Urinary bladder (tissue), 4 donors: ENCODE measurements around the gene MEIOB. TPM values are rescaled to one million over a fixed set of nuclear protein-coding genes. Genes with fewer than 3 reads are reported as not detected.
"Not testable (repeated sequence)": the region's sequence is repeated elsewhere in the genome, so short reads cannot be mapped to it uniquely, and the experiment has no call there.

Experiments used
- DNase-seq: peaks from one replicate; pipeline ENCODE4 v3.0.0-alpha.2; 2015; ENCODE audit errors: extremely low spot score
- H3K27ac ChIP-seq: one replicate; pipeline ENCODE4 v1.5.1; 2013; ENCODE audit warnings: low read depth, mild to moderate bottlenecking, moderate library complexity
- H3K36me3 ChIP-seq: one replicate; pipeline ENCODE4 v1.6.1; 2013; ENCODE audit warnings: mild to moderate bottlenecking, moderate library complexity; ENCODE audit not compliant: insufficient read depth
- H3K4me1 ChIP-seq: one replicate; pipeline ENCODE4 v1.6.1; 2013; ENCODE audit warnings: mild to moderate bottlenecking, moderate library complexity; ENCODE audit not compliant: insufficient read depth
- H3K4me3 ChIP-seq: one replicate; pipeline ENCODE4 v1.5.1; 2013; ENCODE audit warnings: low read depth, low read length
- WGBS: extraction: QIAGEN DNeasy Blood & Tissue Kit; methylation state at CpG from one replicate; pipeline ENCODE4 v1.1.7; 2013; 5-methylcytosine and 5-hydroxymethylcytosine counted together
- polyA plus RNA-seq: library from polyadenylated mRNA; stranded (reverse); fragments of 200-250 nt; gene quantifications from one replicate; pipeline ENCODE4 v1.2.3, GENCODE V29; 2013
- total RNA-seq: library from RNA; depleted of rRNA; stranded (reverse); fragments of >200 nt; gene quantifications from one replicate; pipeline ENCODE4 v1.2.3, GENCODE V29; 2014
- donor health status: healthy with polysubstance abuse.
- donor health status: healthy.

MEIOB gene
- total and polyA plus RNA-seq, 2 donors = not detected

DNA sequence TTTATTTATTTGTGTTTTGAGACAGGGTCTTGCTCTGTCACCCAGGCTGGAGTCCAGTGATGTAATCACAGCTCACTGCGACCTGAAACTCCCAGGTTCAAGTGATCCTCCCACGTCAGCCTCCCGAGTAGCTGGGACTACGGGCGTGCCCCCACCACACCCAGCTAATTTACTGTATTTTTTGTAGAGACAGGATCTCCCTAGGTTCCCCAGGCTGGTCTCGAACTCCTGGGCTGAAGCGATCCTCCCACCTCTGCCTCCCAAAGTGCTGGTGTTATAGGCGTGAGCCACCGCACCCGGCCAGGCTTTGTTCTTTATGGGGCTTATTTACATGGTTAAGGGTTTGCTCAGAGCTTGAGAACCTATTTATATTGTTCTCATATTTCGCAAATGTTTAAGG is 5.8 kb upstream of the MEIOB start:
- no peak for DNase-seq
- Histone ChIP-seq H3K4me3 (no peak overlapping the region), H3K36me3 (no peaks in the 10 kb centered on the region), H3K4me1 (no peaks in the 10 kb centered on the region), H3K27ac (no peak overlapping the region)
- WGBS = 60% methylated on average over 11 of the region's 11 CpGs

DNA sequence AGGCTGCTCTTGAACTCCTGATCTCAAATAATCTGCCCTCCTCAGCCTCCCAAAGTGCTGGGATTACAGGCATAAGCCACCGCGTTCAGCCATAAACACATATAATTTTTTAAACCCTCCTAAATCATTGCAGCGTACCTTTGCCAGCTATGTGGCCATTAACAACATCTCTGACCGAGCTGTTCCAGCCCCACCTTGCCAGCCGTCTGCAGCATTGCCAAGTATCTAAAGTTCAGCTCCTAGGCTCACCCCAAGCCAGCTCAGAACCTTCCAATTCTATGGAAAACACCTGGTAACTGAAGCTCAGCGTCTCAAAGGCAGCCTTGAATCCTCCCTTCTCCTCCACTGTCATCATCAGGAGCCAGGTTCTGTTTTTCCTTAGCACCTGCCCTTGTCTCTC is 5.1 kb upstream of the MEIOB start:
- H3K4me3 ChIP-seq = no peak overlapping the region
- no peak for DNase-seq

DNA sequence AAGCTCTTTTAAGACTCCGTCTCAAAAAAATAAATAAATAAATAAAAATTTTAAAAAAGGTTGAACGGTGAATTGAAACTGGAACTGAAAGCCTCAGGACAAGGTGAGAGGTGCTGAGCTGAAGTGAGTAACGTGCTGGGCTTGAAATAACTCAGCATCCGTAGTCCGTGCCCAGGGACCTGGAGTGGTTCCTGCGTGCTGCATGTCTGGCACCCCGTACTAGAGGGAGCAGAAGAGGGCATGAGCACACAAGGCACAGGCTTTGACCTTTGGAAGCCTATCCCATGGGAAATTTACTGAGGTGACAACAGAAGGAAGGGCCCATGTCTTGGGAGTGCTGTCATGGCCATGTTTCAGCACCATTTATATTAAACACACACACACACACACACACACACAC is 4.5 kb upstream of the MEIOB start:
- H3K4me1 ChIP-seq = no peaks in the 10 kb centered on the region
- DNase-seq = no peak
- WGBS = 78% methylated on average over 7 of the region's 7 CpGs
- no peak overlapping the region for H3K27ac ChIP-seq
- H3K36me3 ChIP-seq = no peaks in the 10 kb centered on the region
- H3K4me3 ChIP-seq = no peak overlapping the region

More for the DNA sequence above, 5.1 kb upstream of the MEIOB start:
- Histone ChIP-seq H3K4me1 (no peaks in the 10 kb centered on the region), H3K27ac (no peak overlapping the region), H3K36me3 (no peaks in the 10 kb centered on the region)
- WGBS = 49% methylated on average over 6 of the region's 6 CpGs

DNA sequence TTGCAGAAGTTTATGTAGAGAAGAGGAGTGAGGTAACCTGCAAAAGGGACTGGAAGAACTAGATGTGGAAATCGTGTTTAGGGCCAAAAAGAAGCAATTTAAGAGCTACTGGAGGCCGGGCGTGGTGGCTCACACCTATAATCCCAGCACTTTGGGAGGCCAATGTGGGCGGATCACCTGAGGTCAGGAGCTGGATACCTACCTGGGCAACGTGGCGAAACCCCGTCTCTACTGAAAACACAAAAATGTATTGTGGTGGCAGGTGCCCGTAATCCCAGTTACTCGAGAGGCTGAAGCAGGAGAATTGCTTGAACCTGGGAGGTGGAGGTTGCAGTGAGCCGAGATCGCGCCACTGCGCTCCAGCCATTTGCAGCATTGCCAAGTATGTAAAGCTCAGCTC is 4.1 kb upstream of the MEIOB start:
- H3K27ac ChIP-seq, DNase-seq, H3K4me1 ChIP-seq, H3K36me3 ChIP-seq, H3K4me3 ChIP-seq: not testable (repeated sequence)
- 86% methylated on average over 13 of the region's 13 CpGs for WGBS

DNA sequence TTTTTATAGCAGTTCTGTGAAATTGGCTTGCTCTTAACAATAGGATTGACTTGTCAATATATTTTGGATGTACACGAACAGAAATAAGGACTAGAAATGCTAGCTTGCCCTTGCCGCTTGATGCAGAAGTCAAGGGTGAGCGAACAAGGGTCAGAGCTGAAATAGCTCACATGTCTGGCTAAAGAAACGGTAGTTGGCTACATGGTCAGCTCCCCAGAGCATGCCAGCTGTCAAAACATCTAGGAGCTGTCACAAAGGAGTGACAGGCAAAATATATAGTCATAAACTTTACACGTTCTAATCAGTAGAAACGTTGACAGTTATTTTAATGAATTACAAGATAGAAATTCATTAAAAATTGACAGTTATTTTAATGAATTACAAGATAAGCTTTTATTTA is 2.9 kb upstream of the MEIOB start:
- no peak for DNase-seq
- no peak overlapping the region for H3K27ac ChIP-seq
- H3K4me3 ChIP-seq = no peak overlapping the region
- 54% methylated on average over 6 of the region's 6 CpGs for WGBS
- H3K4me1 ChIP-seq = no peaks in the 10 kb centered on the region
- H3K36me3 ChIP-seq = no peaks in the 10 kb centered on the region

DNA sequence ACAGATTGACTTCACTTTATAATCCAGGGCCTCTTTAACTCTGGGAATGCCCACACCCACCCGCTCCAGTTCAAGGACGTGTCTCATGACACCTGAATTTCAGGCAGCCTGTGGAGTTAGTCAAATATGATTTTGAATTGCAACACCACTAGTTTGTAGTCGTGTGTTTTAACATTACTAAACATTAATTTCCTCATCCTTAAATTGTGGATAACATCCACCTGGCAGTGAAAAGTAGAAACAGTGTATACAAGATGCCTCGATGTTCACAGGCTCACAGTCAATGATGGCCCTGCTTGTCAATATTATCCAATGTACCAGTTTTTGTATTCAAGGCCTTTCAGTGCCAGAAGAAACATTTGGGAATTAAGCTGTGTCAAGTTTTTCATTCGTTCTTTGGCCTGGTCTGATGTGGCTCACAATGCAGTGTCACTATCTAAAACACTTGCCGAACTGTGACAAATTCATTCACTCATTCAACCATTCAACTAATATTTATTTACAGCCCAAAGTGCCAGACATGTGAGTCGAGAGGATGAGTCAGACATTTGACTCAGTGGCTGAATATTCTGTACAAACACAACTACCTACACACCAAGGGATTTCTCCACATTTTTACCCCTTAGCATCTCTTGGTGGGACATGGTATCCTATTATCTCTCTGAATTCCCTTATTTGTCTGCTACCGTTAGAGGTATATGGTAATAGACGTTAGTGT is 1.4 kb downstream of the MEIOB start:
- H3K36me3 ChIP-seq = no peaks in the 10 kb centered on the region
- no peak overlapping the region for H3K4me3 ChIP-seq
- 50% methylated on average over 9 of the region's 9 CpGs for WGBS
- DNase-seq = no peak
- no peak overlapping the region for H3K27ac ChIP-seq
- H3K4me1 ChIP-seq = no peaks in the 10 kb centered on the region

DNA sequence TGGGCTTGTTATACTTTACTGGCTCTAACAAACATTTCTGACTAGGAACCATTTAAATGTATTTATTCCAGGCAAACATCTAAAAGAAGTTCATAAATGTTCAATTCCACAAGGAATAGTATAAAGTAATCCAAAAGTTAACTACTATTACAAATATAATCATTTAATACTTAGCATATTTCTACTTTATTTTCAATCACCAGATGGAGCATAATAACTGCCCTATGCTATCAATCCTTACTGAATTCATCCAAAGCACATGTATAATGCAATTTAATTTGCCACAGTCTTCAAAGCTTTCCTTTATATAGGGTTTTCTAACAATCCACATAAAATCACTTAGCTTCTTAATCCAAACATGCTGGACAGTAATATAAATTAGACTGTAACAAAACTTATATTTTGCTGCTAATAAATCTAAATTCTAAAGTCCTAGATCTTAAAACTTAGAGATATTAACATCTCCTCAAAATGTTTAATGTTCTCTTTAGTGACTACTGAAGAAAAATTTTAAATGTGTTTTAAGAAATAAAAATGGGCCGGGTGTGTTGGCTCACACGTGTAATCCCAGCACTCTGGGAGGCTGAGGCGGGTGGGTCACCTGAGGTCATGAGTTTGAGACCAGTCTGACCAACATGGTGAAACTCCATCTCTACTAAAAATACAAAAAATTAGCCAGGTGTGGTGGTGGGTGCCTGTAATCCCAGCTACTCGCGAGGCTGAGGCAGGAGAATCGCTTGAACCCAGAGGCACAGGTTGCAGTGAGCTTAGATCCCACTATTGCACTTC is 5.9 kb downstream of the MEIOB start:
- no peaks in the 10 kb centered on the region for H3K4me1 ChIP-seq
- H3K4me3 ChIP-seq = no peak overlapping the region
- 58% methylated on average over 6 of the region's 6 CpGs for WGBS
- no peak for DNase-seq
- no peaks in the 10 kb centered on the region for H3K36me3 ChIP-seq
- H3K27ac ChIP-seq = no peak overlapping the region

DNA sequence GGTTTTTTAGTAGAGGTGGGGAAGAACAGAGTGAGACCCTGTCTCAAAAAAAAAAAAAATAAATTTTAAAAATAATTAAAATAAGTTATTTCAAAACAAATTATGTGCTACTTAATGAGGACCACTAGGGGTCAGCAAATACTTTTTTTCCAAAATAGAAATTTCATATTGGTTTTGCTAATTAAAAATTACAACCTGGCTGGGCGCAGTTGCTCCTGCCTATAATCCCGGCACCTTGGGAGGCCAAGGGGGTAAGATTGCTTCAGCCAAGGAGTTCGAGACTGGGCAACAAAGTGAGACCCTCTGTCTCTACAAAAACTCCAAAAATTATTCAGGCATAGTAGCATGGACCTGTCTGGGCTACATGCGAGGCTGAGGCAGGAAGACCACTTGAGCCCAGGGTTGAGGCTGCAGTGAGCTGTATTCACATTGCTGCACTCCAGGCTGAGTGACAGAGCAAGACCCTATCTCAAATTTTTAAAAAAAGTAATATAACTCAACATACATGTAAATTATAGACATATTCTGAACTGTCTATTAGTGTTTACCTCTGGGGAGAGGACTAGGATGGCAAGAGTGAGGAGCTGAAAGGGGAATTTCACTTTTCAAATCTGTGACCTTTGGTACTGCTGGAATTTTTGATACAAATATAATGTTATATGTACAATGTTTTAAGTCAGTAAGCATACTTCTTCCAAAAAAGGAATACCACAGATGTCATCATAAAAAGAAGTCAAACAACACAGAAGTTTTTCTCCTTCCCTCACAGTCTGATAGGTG is 8.1 kb downstream of the MEIOB start:
- no peaks in the 10 kb centered on the region for H3K36me3 ChIP-seq
- no peaks in the 10 kb centered on the region for H3K4me1 ChIP-seq
- no peak for DNase-seq
- 14% methylated on average over 4 of the region's 4 CpGs for WGBS
- H3K27ac ChIP-seq = no peak overlapping the region
- no peak overlapping the region for H3K4me3 ChIP-seq

DNA sequence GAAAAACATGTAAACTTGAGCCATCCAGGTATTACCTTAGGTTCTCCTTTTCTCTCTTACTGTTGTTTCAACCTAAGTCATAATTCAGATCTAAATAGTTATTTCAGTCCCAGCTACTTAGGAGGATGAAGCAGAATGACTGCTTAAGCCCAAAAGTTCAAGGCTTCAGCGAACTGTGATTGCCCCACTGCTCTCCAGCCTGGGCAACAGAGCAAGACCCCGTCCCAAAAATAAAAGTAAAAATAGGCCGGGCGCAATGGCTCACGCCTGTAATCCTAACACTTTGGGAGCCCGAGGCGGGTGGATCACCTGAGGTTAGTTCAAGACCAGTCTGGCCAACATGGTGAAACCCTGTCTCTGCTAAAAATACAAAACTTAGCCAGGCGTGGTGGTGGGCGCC is 9.6 kb downstream of the MEIOB start:
- WGBS = 81% methylated on average over 9 of the region's 9 CpGs
- no peak for DNase-seq
- Histone ChIP-seq H3K27ac (no peak overlapping the region), H3K36me3 (no peaks in the 10 kb centered on the region), H3K4me1 (no peaks in the 10 kb centered on the region), H3K4me3 (no peak overlapping the region)

DNA sequence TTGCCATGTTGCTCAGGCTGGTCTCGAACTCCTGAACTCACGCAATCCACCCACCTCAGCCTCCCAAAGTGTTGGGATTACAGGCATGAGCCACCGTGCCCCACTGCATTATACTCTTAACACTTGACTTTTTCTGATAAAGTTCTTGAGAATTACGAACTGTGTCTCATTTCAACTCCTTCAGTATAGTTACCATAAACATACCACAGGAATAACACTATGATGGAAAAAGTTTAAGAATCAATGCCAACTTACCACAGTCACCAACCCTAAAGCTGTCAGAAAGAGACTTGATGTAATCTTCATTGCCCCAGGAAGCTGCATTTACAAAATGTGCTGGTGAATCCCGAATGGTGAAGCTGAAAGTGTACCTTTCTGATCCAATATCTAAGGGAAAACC is 10.2 kb downstream of the MEIOB start:
- Histone ChIP-seq H3K4me3 (no peak overlapping the region), H3K27ac (no peak overlapping the region), H3K36me3 (no peaks in the 10 kb centered on the region), H3K4me1 (no peaks in the 10 kb centered on the region)
- WGBS = 64% methylated on average over 5 of the region's 5 CpGs
- DNase-seq = no peak

DNA sequence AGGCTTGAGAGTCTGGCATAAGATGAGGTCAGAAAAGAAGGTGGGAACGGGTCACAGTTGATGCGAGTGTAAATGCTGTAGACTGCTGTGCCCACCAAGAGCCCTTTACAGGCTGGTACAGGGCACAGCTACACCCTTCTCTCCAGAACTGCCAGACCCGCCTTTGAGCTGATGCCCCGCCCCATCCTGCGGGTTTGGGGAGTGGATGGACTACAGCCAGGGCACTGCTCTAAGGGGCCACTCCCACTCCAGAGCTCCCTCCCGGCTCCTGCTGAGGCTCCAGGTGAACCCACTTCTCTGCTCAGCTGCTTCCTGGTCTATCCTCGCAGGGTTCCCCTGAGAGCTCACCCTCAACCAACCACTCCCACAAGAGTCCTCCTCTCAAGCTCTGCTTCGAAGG is 12.3 kb downstream of the MEIOB start:
- WGBS = 29% methylated on average over 8 of the region's 8 CpGs
- H3K36me3 ChIP-seq = no peaks in the 10 kb centered on the region
- no peak for DNase-seq
- H3K27ac ChIP-seq = no peak overlapping the region
- no peak overlapping the region for H3K4me3 ChIP-seq
- no peaks in the 10 kb centered on the region for H3K4me1 ChIP-seq

DNA sequence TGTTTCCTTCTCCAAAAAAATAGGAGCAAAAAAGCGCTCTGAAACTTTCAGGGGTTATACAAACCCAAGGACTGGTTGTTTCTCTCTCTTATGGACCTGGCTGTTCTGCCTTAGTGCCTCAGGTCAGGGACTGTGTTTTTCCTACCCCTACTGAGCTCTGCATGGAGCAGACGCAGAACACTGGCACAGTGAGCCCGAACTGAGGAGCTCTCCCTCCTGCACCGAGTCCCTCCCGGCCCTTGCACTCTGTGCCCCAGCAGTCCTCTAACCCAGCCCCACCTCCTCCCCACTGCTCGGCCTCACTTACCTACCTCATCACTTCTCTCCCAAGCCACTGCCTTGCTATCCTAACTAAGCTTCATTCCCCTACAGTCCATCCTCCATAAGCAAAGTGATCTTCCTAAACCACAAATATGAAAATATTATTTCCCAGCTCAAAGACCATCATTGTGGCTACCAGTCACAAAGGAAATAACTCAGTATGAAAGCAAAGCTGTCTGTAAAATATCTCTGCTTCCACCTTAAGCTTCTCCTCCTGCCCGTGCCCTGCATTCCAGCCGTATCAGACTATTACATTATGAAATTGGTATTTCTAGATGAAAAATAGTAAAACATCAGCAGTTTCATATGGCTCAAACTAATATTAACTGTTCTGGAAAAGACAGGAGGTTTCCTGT is 13.6 kb downstream of the MEIOB start:
- no peak overlapping the region for H3K27ac ChIP-seq
- H3K4me1 ChIP-seq = no peaks in the 10 kb centered on the region
- DNase-seq = no peak
- no peak overlapping the region for H3K4me3 ChIP-seq
- 13% methylated on average over 8 of the region's 8 CpGs for WGBS
- H3K36me3 ChIP-seq = no peaks in the 10 kb centered on the region

DNA sequence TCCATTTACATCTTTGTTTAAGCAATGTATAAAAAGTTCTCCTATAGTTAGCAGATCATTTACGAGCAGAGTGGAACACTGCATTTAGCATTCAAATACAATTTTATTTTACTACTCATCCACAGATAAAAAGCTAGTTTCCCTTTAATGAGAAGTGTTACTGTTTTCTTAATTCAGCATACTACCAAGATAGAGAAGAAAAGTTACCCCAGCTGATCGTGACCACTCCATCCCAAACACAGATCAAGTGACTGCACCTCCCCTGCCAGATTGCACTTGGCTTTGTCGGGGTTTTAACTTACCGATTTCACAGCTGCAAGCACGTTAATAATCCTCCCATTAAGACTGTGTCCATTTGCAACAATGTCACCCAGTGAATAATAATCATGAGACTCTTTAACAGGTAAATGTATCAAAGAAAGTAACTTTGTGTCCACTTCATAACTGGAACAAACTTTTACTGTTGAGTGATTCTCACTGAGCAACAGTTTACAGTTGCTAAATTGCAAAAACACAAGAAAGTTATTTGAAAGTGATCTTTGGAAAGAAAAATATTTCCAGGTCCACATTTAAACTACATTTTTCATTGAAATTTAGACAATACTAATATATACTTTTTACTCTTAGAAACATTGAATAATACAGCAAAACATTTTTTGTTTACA is 14.4 kb downstream of the MEIOB start:
- Histone ChIP-seq H3K4me3 (no peak overlapping the region), H3K4me1 (no peaks in the 10 kb centered on the region), H3K27ac (no peak overlapping the region), H3K36me3 (no peaks in the 10 kb centered on the region)
- WGBS = 42% methylated on average over 5 of the region's 5 CpGs
- no peak for DNase-seq
